GM18867 (cell line): ENCODE results near the gene KRT14.
"Not testable (repeated sequence)": the region's sequence is repeated elsewhere in the genome, so short reads cannot be mapped to it uniquely, and the experiment has no call there.

Experiments
- ATAC-seq: cut with Tn5 transposase; IDR thresholded peaks from one replicate; pipeline ENCODE4 v1.9.1; 2021; ENCODE audit warnings: mild to moderate bottlenecking, moderate library complexity; ENCODE audit not compliant: unreplicated experiment

The KRT14 gene

GRCh38 chr17:41586863-41587495, at the start of gene KRT14:
KRT14 (minus strand) TSS chr17:41586895; CDS start chr17:41586834, 61 bp downstream.
- ATAC-seq: no peak

DNA sequence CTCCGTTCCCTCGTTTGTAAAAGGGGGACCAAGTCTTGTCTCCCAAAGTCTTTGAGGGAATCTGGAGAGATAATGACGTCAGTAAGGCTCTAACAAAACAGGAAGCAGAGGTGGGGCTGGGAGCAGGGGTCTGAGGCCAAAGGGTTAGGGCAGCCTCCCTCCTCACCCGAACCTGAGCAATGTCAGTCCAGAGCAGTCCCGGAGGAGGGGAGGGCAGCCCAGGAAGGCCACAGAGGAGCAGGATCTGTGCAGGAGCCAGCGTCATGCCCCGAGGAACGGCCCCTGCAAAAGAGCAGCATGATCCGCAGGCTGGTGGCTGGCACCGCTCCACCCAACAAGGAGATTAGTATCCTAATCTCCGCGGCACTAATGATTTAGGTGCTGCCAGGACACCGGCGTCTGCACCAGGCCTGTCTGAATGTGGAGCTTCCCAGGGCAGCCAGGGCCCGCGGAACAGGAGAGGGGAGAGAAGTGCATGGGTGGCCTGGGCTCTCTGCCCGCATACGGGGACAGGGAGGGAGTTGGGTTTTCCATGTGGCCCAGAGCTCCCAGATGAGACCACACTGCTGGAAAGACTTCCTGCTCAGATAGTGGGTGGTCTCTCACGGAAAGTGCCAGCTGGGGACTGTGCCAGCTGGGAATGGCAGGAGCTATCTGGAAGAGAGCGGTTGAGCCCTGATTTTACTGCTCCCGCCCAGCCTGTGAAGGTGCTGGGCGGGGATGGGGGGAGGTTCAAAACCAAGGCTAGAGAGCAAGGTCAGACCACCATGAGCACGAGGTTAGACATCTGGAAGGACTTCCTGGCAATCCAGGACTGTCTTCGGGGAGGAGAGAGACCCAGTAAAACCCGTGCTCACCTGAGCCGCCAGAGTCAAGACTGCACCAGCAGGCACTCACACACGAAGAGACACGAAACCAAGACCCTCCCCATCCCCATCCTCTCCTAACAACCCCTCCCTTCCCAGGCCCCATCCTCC, 48.7 kb upstream of the KRT14 start:
- ATAC-seq: no peak

DNA sequence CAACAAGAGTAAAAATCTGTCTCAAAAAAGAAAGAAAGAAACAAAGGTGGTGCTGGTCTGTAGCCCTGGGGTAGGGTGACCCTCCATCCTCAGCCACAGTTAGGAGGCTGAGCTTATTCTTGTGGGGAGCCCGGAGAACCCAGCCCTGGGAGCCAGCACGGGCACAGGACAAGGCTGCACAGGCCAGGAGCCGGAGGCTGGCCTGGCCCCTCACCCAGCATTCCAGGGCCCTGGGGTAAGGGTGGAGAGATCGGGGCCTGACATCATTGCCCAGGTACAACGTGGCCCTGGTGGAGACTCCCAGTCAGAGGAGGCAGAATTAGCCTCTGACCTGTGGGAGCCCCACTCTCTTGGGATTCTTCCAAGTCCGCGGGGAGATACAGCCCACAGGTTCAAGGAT, 47.9 kb upstream of the KRT14 start:
- ATAC-seq: no peak

GRCh38 chr17:41633556-41634199, 47.0 kb upstream of the KRT14 start:
- no peak for ATAC-seq

GRCh38 chr17:41632482-41633105, 45.9 kb upstream of the KRT14 start:
- no peak for ATAC-seq

- no peak for ATAC-seq
Measured at GRCh38 chr17:41631898-41632285, 45.2 kb upstream of the KRT14 start.

GRCh38 chr17:41631025-41631897, 44.6 kb upstream of the KRT14 start:
- ATAC-seq: no peak

DNA sequence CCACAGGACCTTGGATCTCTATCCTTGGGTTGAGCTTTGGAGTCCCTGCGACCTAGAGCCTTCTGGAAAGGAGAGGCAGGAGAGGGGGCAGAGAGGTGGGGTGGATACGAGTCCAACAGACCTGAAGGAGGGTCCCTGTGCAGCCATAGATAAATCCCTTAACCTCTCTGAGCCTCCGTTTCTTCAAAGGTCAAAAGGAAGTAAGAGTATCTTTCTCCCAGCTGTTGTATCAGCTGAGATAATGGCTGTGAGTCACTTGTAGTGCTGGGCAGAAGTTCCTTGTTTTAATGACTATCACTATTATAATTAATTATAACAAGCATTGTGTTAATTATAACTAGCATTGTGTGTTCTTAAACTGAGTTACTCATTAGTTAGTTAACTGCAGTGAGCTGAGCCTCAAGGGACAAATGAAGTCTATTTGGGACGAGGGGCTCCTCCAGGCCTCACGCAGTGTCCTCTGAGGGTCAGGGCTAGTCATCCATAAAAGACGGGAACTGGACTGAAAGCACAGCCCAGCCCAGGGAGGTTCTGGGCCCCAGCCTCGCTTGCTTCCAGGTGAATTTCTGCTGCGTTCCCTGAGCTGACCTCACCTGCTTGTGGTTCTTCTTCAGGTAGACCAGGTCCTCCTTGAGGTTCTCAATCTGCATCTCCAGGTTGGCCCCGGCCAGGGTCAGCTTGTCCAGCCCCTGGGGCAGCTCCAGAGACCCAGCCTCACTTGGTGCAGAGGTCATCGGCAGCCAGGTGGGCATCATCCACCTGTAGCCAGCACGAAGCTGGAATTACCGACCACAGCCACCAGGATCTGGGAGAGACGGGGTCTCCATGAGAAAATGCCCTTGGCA, 43.4 kb upstream of the KRT14 start:
- ATAC-seq: no peak

- ATAC-seq: no peak
Measured at GRCh38 chr17:41629316-41629715, 42.6 kb upstream of the KRT14 start.

GRCh38 chr17:41628621-41629255, 42.0 kb upstream of the KRT14 start:
- not testable (repeated sequence) for ATAC-seq

- ATAC-seq: not testable (repeated sequence)
Measured at GRCh38 chr17:41628073-41628370, 41.3 kb upstream of the KRT14 start.

GRCh38 chr17:41627316-41628072, 40.8 kb upstream of the KRT14 start:
- no peak for ATAC-seq

- not testable (repeated sequence) for ATAC-seq
Measured at GRCh38 chr17:41626914-41627295, 40.2 kb upstream of the KRT14 start.

DNA sequence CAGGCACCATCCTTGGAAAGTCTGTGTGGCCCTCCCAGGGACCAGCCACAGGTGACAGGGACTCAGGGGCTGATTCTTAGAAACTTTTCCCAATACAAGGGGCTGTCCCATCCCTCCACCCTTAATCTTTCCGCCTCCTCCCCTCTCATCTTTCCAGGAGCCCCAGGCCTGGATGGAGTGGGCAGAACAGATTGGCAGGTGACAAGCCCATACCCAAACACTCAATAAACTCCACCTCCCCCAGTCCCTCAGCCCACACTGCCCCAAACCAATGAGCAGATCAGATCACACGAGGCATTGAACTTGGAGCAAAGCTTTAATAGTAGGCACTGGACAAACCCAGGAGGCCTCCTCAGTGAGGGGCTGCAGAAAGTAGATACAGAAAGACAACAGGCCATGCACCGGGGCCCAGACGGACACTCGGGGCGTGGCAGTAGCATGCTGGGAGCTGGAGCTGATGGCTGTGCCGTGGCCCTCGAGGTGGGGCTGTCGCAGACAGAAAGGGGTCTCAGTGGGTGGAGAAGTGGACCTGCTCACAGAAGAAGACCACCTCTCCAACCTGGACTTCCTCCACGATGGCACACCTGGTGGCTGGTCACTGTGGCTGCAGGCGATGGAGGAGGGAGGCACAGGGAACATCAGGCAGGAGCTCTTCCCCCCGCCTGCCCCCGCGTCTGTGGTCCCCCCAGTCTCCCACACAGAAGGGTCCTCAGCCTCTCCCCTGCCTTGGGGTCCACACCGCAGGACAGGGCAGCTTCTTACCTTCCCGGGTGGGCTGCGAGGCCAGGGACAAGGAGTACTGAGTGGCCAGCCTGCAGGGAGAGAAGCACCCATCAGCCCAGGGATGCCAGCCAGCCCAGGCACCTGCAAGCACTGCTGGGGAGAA, 39.6 kb upstream of the KRT14 start:
- ATAC-seq: not testable (repeated sequence)

DNA sequence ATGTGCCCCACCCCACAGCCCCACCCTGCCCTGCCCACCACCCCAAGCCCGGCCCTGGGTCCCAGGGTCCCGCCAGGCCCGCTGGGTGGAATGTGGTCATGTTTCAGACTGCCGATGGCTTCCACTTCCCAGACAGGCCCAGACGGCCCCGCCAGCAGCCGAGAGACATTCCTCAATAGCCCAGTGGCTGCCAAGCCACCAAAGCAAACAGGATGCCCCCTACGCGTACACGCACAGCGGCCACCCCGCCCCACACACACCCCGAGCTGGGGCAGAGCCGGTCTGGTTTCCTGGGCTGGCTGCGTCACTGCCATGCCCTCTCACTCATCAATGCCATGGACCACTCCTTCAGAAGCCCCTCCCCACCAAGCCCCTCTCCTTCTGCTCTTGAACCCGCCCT, 38.9 kb upstream of the KRT14 start:
- no peak for ATAC-seq

DNA sequence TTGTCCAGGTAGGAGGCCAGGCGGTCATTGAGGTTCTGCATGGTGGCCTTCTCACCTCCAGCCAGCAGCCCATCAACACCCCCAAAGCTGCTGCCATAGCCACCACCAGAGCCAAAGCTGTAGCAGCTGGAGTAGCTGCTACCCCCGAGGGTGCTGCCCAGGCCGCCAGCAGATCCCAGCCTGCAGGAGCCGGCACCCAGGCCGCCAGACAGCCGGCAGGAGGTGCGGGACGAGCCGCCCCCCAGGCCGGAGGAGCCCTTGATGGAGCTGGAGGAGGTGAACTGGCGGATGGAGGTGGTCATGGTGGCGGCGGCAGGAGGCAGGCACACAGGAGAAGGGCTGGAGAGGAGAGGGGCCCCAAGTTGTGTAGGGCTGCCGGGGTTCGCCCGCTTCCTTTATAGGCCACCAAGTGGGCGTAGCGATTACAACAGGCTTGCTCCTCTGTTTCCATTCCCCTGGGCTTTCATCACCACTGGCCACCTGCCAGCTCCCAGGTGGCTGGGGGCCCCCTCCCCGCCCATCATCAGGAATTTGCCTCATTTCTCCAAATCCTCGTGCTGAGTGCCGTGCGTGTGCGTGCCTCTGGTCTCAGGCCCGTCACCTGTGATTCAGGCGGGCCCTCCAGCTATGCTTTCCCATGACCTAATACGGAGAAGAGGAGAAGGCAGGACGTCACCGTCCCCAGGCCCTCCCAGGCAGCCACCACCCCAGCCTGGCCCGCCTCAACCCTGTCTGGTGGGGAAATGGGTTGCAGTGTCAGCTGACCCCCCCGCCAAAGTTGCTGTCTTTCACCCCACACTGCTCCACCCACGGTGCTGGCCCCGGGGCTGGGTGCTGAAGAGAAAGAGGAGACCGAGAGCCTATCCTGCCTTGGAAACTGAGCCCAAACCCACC, 37.8 kb upstream of the KRT14 start, which contains the start of gene KRT17:
Gene KRT17 (minus strand): TSS at position 368 of the 894 bp plus-strand sequence. CDS start 66 bp downstream, at position 302.
- ATAC-seq: no peak
